MCF 10A (cell line): ENCODE results near the gene ASB13. TPM values are rescaled to one million over a fixed set of nuclear protein-coding genes. Genes with fewer than 3 reads are reported as not detected.
A peak's percentile ranks its signal among the peaks of the same experiment; 100 is the strongest.

Source experiments
- BruUV-seq: library from RNA; stranded (reverse); fragments of 400-500 nt; replicated peaks from 2 replicates; lab custom pipeline; 2021; lab: Mats Ljungman, UMichigan
- CTCF ChIA-PET: fragments of 300-600 bp; sonication (Branson Sonifier 250); formaldehyde crosslinking; extraction: SDS; loops from one replicate; lab custom pipeline; 2021; ENCODE audit warnings: antibody characterized with exemption, inconsistent platforms; lab: Yijun Ruan, JAX
- POLR2A ChIA-PET: fragments of 300-600, 350-650 bp; sonication (Branson Sonifier 250); formaldehyde crosslinking; extraction: SDS; loops from one replicate; lab custom pipeline; 2020; ENCODE audit warnings: antibody characterized with exemption, inconsistent platforms; lab: Yijun Ruan, JAX
- DNase-seq: peaks from one replicate; pipeline ENCODE4 v3.0.0-alpha.2; 2018; ENCODE audit not compliant: unreplicated experiment
- H3K27ac Mint-ChIP-seq: one replicate; pipeline ENCODE4 v1.8.0; 2022; ENCODE audit warnings: mild to moderate bottlenecking, low read depth, mixed read lengths; ENCODE audit not compliant: unreplicated experiment
- H3K27me3 Mint-ChIP-seq: one replicate; pipeline ENCODE4 v1.8.0; 2022; ENCODE audit warnings: mixed read lengths; ENCODE audit not compliant: insufficient read depth, unreplicated experiment
- H3K36me3 Mint-ChIP-seq: one replicate; pipeline ENCODE4 v1.8.0; 2022; ENCODE audit warnings: mild to moderate bottlenecking, moderate library complexity, mixed read lengths; ENCODE audit not compliant: insufficient read depth, unreplicated experiment
- H3K4me1 Mint-ChIP-seq: one replicate; pipeline ENCODE4 v1.8.0; 2022; ENCODE audit warnings: mixed read lengths; ENCODE audit not compliant: insufficient read depth, unreplicated experiment
- H3K4me3 Mint-ChIP-seq: one replicate; pipeline ENCODE4 v1.8.0; 2022; ENCODE audit warnings: mild to moderate bottlenecking, moderate library complexity, mixed read lengths; ENCODE audit not compliant: unreplicated experiment
- H3K9me3 Mint-ChIP-seq: one replicate; pipeline ENCODE4 v1.8.0; 2022; ENCODE audit warnings: mixed read lengths; ENCODE audit not compliant: unreplicated experiment
- intact Hi-C: fragments of 100-400 bp; cut with micrococcal nuclease; formaldehyde crosslinking; loops from 2 replicates; pipeline ENCODE4 v1.14.1; 2022
- total RNA-seq: library from RNA; stranded (reverse); gene quantifications from 2 replicates; pipeline ENCODE4 v1.2.3, GENCODE V29; 2022
- TF ChIP-seq, protein P1 (sequence below): fragments of 200-600 bp; IDR thresholded peaks from one replicate; pipeline ENCODE4 v1.8.0; 2022; ENCODE audit warnings: antibody characterized with exemption, mild to moderate bottlenecking; ENCODE audit not compliant: unreplicated experiment

Gene ASB13
- total RNA-seq, 1 experiment from 2014 or later, result 16.3 TPM

- Mint-ChIP-seq H3K4me3 (no peak overlapping the region), H3K36me3 (peaks cover 14% of the 10 kb centered on the region), H3K4me1 (peaks cover 32% of the 10 kb centered on the region), H3K9me3 (no peaks in the 10 kb centered on the region), H3K27me3 (no peaks in the 10 kb centered on the region), H3K27ac (peak overlapping the region; percentile 16)
- DNase-seq, result no peak
- TF ChIP-seq, protein P1, sequence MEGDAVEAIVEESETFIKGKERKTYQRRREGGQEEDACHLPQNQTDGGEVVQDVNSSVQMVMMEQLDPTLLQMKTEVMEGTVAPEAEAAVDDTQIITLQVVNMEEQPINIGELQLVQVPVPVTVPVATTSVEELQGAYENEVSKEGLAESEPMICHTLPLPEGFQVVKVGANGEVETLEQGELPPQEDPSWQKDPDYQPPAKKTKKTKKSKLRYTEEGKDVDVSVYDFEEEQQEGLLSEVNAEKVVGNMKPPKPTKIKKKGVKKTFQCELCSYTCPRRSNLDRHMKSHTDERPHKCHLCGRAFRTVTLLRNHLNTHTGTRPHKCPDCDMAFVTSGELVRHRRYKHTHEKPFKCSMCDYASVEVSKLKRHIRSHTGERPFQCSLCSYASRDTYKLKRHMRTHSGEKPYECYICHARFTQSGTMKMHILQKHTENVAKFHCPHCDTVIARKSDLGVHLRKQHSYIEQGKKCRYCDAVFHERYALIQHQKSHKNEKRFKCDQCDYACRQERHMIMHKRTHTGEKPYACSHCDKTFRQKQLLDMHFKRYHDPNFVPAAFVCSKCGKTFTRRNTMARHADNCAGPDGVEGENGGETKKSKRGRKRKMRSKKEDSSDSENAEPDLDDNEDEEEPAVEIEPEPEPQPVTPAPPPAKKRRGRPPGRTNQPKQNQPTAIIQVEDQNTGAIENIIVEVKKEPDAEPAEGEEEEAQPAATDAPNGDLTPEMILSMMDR, result no peak
- intact Hi-C loops, result no loop called here
- ChIA-PET CTCF (interaction anchor here (0.7 to 1.2 kb wide), 2 partner anchors 44 to 274 kb away, joined by 3 read pairs; no protein-coding TSS in a partner anchor), POLR2A (interaction anchor here (1.3 to 3.2 kb wide), 2 partner anchors 27 to 155 kb away, joined by 4 to 15 read pairs; partner anchors contain the start of gene GDI2)
- no TSS peak for BruUV-seq
These were observed 7.3 kb downstream of the ASB13 start for GRCh38 chr10:5658871-5659618.

- Mint-ChIP-seq H3K27me3 (no peaks in the 10 kb centered on the region), H3K27ac (no peak overlapping the region), H3K36me3 (peaks cover 23% of the 10 kb centered on the region), H3K9me3 (no peaks in the 10 kb centered on the region), H3K4me1 (peaks cover 19% of the 10 kb centered on the region), H3K4me3 (no peak overlapping the region)
- BruUV-seq, result no TSS peak
- ChIA-PET POLR2A (interaction anchor here (0.7 to 1.0 kb wide), 2 partner anchors 8 to 25 kb away, joined by 3 read pairs; no protein-coding TSS in a partner anchor), CTCF (interaction anchor here (0.6 kb wide), 1 partner anchor 213 kb away, joined by 3 read pairs; no protein-coding TSS in a partner anchor)
- no peak for DNase-seq
- TF ChIP-seq, protein P1, result no peak
- intact Hi-C loops, result no loop called here
These were observed 9.4 kb downstream of the ASB13 start for GRCh38 chr10:5656737-5657579.

GRCh38 chr10:5655121-5655520, 11.3 kb downstream of the ASB13 start:
- H3K27ac Mint-ChIP-seq, result no peak overlapping the region
- intact Hi-C loops, result no loop called here
- H3K4me3 Mint-ChIP-seq, result no peak overlapping the region
- CTCF ChIA-PET, result no interaction called here
- TF ChIP-seq, protein P1, result no peak
- peaks cover 10% of the 10 kb centered on the region for H3K4me1 Mint-ChIP-seq
- no peak for DNase-seq
- peaks cover 30% of the 10 kb centered on the region for H3K36me3 Mint-ChIP-seq
- BruUV-seq, result no TSS peak
- POLR2A ChIA-PET, result no interaction called here
- H3K27me3 Mint-ChIP-seq, result no peaks in the 10 kb centered on the region
- no peaks in the 10 kb centered on the region for H3K9me3 Mint-ChIP-seq
